Measurements from ENCODE around the gene PXT1. TPM values are rescaled to one million over a fixed set of nuclear protein-coding genes. Genes with fewer than 3 reads are reported as not detected.
"Not testable (repeated sequence)": the region's sequence is repeated elsewhere in the genome, so short reads cannot be mapped to it uniquely, and the experiment has no call there.

Gene PXT1
- total RNA-seq, 2 experiments from 2014 or later = 0.25 TPM; not detected in 1

GRCh38 chr6:36367743-36368142 lies 74.9 kb downstream of the PXT1 start:
- Histone ChIP-seq H3K27ac (ENCODE audit: low read depth, low read length, poor library complexity, severe bottlenecking) (no peak overlapping the region), H3K4me1 (ENCODE audit: insufficient read depth, low read length, poor library complexity, severe bottlenecking) (no peaks in the 10 kb centered on the region), H4K20me1 (ENCODE audit: insufficient read depth, low read length) (no peaks in the 10 kb centered on the region), H3K9me2 (ENCODE audit: insufficient read depth, low read length) (no peaks in the 10 kb centered on the region), H3K9me3 (ENCODE audit: low read length) (no peaks in the 10 kb centered on the region), H3K4me3 (ENCODE audit: low read depth, low read length, poor library complexity, severe bottlenecking) (no peak overlapping the region), H2AFZ (ENCODE audit: low read length) (no peak overlapping the region), H3K4me2 (ENCODE audit: low read length) (no peak overlapping the region), H3K79me2 (ENCODE audit: insufficient read depth, low read depth, low read length) (no peaks in the 10 kb centered on the region), H3K36me3 (ENCODE audit: insufficient read depth, low read length) (no peaks in the 10 kb centered on the region)
- ChIA-PET POLR2A (no interaction called here), CTCF (ENCODE audit: unreplicated experiment) (interaction anchor here (0.8 kb wide), 1 partner anchor 9 kb away, joined by 3 read pairs; no protein-coding TSS in a partner anchor)
- intact Hi-C loops (cut with micrococcal nuclease; ENCODE audit: unreplicated experiment) = no loop called here
- TF ChIP-seq EZH2phosphoT487 (IDR thresholded peaks at IDR 0.05; ENCODE audit: borderline replicate concordance, low read depth, low read length) = no peak
- no peak for TF ChIP-seq CTCF (conservative IDR thresholded peaks at IDR 0.05; ENCODE audit: low read length)
- BruUV-seq (replicated peaks) = no TSS peak
- DNase-seq (ENCODE audit: low spot score) = no peak

GRCh38 chr6:36364669-36365479 lies 77.8 kb downstream of the PXT1 start:
- peak; percentile 22 for DNase-seq (ENCODE audit: low spot score)
- no peaks in the 10 kb centered on the region for H3K36me3 ChIP-seq (ENCODE audit: insufficient read depth, low read length)
- peak overlapping the region; percentile 11; the same call in 1 of the 2 replicates for H2AFZ ChIP-seq (ENCODE audit: low read length)
- H3K4me3 ChIP-seq (ENCODE audit: low read depth, low read length, poor library complexity, severe bottlenecking) = no peak overlapping the region
- BruUV-seq (replicated peaks) = no TSS peak
- TF ChIP-seq CTCF (conservative IDR thresholded peaks at IDR 0.05; ENCODE audit: low read length) = no peak
- no peak for TF ChIP-seq EZH2phosphoT487 (IDR thresholded peaks at IDR 0.05; ENCODE audit: borderline replicate concordance, low read depth, low read length)
- no peaks in the 10 kb centered on the region for H3K79me2 ChIP-seq (ENCODE audit: insufficient read depth, low read depth, low read length)
- intact Hi-C loops (cut with micrococcal nuclease; ENCODE audit: unreplicated experiment) = no loop called here
- no peaks in the 10 kb centered on the region for H3K9me2 ChIP-seq (ENCODE audit: insufficient read depth, low read length)
- no peaks in the 10 kb centered on the region for H3K9me3 ChIP-seq (ENCODE audit: low read length)
- ChIA-PET POLR2A (interaction anchor here (1.3 kb wide), 1 partner anchor 21 kb away, joined by 3 read pairs; no protein-coding TSS in a partner anchor), CTCF (ENCODE audit: unreplicated experiment) (no interaction called here)
- no peaks in the 10 kb centered on the region for H3K4me1 ChIP-seq (ENCODE audit: insufficient read depth, low read length, poor library complexity, severe bottlenecking)
- H3K4me2 ChIP-seq (ENCODE audit: low read length) = 0 out of 2 replicates have a peak overlapping the region, but pooled peaks have one; percentile 8
- no peaks in the 10 kb centered on the region for H4K20me1 ChIP-seq (ENCODE audit: insufficient read depth, low read length)
- no peak overlapping the region for H3K27ac ChIP-seq (ENCODE audit: low read depth, low read length, poor library complexity, severe bottlenecking)

GRCh38 chr6:36364061-36364635 lies 78.5 kb downstream of the PXT1 start:
- H3K36me3 ChIP-seq (ENCODE audit: insufficient read depth, low read length); H2AFZ ChIP-seq (ENCODE audit: low read length); H3K4me2 ChIP-seq (ENCODE audit: low read length); H3K4me3 ChIP-seq (ENCODE audit: low read depth, low read length, poor library complexity, severe bottlenecking); H3K9me3 ChIP-seq (ENCODE audit: low read length); DNase-seq (ENCODE audit: low spot score); POLR2A ChIA-PET; H3K79me2 ChIP-seq (ENCODE audit: insufficient read depth, low read depth, low read length); CTCF ChIA-PET (ENCODE audit: unreplicated experiment); BruUV-seq (replicated peaks); H3K4me1 ChIP-seq (ENCODE audit: insufficient read depth, low read length, poor library complexity, severe bottlenecking); H3K9me2 ChIP-seq (ENCODE audit: insufficient read depth, low read length); intact Hi-C loops (cut with micrococcal nuclease; ENCODE audit: unreplicated experiment); H3K27ac ChIP-seq (ENCODE audit: low read depth, low read length, poor library complexity, severe bottlenecking); H4K20me1 ChIP-seq (ENCODE audit: insufficient read depth, low read length): not testable (repeated sequence)

DNA sequence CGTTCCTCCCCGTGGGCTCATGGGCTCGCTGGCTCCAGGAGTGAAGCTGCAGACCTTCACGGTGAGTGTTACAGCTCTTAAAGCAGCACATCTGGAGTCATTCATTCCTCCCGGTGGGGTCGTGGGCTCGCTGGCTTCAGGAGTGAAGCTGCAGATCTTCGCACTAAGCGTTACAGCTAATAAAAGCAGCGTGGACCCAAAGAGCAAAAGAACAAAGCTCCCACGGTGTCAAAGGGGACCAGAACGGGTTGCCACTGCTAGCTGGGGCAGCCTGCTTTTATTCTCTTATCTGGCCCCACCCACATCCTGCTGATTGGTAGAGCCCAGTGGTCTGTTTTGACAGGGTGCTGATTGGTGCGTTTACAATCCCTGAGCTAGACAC lies 79.3 kb downstream of the PXT1 start:
- H3K4me1 ChIP-seq (ENCODE audit: insufficient read depth, low read length, poor library complexity, severe bottlenecking); H3K9me2 ChIP-seq (ENCODE audit: insufficient read depth, low read length); H3K27ac ChIP-seq (ENCODE audit: low read depth, low read length, poor library complexity, severe bottlenecking); BruUV-seq (replicated peaks); H3K4me3 ChIP-seq (ENCODE audit: low read depth, low read length, poor library complexity, severe bottlenecking); H2AFZ ChIP-seq (ENCODE audit: low read length); H3K9me3 ChIP-seq (ENCODE audit: low read length); H4K20me1 ChIP-seq (ENCODE audit: insufficient read depth, low read length); H3K36me3 ChIP-seq (ENCODE audit: insufficient read depth, low read length); H3K79me2 ChIP-seq (ENCODE audit: insufficient read depth, low read depth, low read length); POLR2A ChIA-PET; DNase-seq (ENCODE audit: low spot score); H3K4me2 ChIP-seq (ENCODE audit: low read length); intact Hi-C loops (cut with micrococcal nuclease; ENCODE audit: unreplicated experiment): not testable (repeated sequence)
- CTCF ChIA-PET (ENCODE audit: unreplicated experiment) = interaction anchor here (0.6 to 0.7 kb wide), 2 partner anchors 46 to 473 kb away, joined by 3 to 6 read pairs; no protein-coding TSS in a partner anchor

All from OCI-LY7 (cell line).